NCI-H2196 treated with DMSO at 0.1 percent for 48 hours (cell line): ENCODE data around the gene SRSF5.
"Not testable (repeated sequence)": the region's sequence is repeated elsewhere in the genome, so short reads cannot be mapped to it uniquely, and the experiment has no call there.

Experiments
- DNase-seq: peaks from one replicate; lab custom pipeline; 2025; ENCODE audit not compliant: unreplicated experiment; lab: John Stamatoyannopoulos, UW

Gene SRSF5

DNA sequence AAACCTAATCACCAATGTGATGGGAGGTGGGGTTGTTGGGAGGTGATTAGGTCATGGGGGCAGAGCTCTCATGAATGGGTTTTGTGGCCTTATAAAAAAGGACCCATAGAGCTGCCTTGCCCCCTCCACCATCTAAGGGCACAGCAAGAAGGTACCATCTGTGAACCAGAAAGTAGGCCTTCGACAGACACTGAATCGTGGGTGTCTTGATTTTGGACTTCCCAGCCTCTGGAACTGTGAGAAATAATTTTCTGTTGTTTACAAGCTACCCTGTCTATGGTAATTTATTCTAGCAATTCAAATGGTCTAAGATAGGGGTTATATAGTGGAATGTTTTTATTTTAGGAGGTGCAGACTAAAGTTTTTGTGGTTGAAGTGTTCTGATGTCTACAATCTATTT, 38.0 kb downstream of the SRSF5 start:
- no peak for DNase-seq

DNA sequence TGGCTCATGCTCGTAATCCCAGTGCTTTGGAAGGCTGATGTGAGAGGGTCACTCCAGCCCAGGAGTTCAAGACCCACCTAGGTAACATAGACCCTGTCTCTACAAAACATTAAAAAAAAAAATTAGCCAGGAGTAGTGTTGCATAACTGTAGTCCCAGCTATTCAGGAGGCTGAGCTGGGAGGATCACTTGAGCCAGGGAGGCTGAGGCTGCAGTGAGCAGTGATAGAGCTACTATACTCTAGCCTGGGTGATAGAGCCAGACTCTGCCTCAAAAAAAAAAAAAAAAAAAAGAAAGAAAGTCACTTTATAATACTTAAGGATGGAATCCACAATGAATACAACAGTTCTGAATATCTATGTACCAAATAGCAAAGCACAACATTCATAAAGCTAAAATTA, 40.2 kb downstream of the SRSF5 start:
- no peak for DNase-seq

- DNase-seq: no peak
Measured at GRCh38 chr14:69808919-69809808, 42.2 kb downstream of the SRSF5 start.

DNA sequence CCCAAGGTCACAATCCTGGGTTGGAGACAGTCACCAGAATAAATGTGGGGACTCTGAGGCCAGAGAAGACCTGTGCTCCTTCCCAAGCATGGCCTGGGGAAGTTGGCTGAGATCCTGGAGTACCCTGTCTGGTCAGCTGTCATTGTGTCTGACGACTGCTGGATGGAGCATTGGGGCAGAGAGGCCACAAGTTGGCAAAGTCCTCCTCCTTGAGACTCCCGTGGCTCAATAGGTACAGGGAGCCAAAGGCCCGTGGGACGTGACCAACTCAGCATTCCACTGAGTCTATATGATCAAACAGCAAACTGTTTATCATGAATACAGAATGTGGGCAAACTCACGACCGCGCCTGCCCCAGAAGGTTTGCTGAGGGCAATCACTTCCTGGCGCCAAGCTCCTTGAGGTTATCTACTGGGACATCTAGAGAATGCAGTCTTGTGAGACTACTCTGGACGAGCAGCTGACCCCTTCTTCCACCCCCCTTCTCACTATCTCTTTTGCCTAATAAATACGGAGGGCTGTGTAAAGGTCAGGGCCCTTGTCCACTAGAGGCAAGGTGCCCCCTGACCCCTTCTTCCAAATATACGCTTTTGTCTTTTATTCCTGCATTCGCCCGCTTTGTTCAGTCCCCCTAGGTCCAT, 44.4 kb downstream of the SRSF5 start:
- DNase-seq: no peak

DNA sequence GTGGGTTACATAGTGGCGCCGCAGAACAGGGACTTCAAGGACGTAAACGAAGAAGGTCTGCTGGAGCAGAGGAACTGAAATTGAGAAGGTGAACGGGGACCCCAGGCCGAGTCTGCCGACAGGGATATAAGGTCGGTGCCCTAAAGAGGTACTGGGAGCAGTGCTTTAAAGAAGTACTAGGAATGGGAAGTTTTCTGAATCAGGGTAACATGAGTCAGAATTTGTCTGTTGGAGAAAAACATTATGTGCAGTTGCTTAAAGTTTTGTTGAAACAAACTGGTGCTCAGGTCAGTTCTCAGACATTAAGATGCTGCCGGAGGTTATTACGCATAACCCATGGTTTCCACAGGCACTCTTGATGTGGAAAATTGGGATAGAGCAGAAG, 44.9 kb downstream of the SRSF5 start:
- DNase-seq: no peak

DNA sequence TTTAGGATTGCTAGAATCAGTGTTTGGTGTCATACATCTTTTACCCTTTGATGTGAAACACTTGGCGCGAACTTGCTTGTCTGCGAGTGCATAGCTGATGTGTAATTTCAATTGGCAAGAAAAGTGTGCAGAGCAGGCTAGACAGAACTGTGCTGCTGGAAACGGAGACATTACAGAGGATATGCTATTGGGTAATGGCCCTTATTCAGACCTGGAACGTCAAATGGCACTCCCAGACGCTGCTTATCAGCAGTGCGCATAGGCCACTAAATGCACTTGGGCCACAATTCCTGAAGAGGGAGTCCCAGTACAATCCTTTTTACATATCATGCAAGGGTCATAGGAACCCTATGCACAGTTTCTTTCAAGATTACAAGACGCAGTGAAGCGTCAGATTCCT, 45.8 kb downstream of the SRSF5 start:
- DNase-seq: no peak

GRCh38 chr14:69813346-69813745, 46.4 kb downstream of the SRSF5 start:
- DNase-seq: not testable (repeated sequence)

DNA sequence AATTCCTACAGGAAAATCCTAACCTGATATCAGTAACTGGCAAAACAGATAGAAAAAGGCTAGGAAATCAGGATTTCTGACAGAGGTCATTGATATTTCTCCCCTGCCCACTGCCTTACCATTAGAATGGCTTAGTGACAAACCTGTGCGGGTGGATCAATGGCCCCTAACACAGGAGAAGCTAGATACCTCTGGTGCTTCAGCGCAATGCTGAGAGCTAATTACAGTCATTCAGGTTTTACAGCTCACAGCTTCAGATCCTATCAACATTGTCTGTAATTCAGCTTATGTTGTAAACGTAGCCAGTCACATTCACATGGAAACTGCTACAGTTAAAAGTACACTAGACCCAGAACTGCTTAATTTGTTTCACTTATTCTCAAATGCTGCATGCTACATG, 47.5 kb downstream of the SRSF5 start:
- no peak for DNase-seq

GRCh38 chr14:69815556-69815955, 48.6 kb downstream of the SRSF5 start:
- no peak for DNase-seq

GRCh38 chr14:69816216-69816615, 49.3 kb downstream of the SRSF5 start:
- no peak for DNase-seq

- peak; percentile 52 for DNase-seq
Measured at GRCh38 chr14:69818758-69819191, 51.8 kb downstream of the SRSF5 start.

DNA sequence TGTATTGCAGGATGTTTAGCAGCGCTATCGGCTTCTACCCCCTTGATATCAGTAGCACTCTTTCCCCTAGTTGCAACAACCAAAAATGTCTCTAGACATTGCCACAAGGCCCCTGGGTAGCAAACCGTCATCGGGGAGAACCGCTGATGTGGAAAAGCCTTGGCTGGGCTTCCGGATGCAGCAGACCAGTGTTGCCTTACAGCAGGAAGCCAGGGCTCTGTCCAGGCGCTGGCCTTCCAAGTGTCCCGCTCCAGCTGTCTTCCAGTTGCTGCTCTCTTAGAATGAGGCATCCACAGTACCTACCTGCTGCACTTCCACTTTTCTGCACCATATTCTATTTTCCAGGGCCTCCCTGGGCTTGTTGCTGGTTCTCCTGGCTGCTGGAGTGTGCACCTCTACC, 52.7 kb downstream of the SRSF5 start:
- no peak for DNase-seq

DNA sequence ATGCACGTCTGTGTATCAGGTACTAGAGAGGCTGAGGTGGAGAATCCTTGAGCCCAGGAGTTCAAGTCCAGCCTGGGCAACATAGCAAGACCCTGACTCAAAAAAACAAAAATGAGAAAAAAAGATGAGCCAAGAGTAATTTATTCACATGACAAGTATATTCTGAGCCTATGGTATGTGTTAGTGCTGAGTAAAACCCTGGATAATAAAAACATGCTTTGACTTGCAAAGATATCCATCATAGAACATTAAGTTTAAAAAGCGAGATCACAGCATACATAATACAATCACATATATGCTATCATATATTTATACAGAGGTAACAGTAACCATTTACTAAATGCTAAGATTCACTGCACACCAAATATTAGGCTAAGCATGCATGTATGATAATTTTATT, 54.0 kb downstream of the SRSF5 start:
- DNase-seq: no peak
